Liver (tissue), 9 donors: ENCODE measurements around the gene CDH4. TPM values are rescaled to one million over a fixed set of nuclear protein-coding genes. Genes with fewer than 3 reads are reported as not detected.

Experiments
- DNase-seq: peaks from one replicate; pipeline ENCODE4 v3.0.0-alpha.2; 2017; ENCODE audit warnings: low spot score
- H3K27ac ChIP-seq, 2 donors: one replicate each; pipeline ENCODE4 v1.7.0; 2013; ENCODE audit warnings: inconsistent platforms in 2 of 2, low read length in 2 of 2, control low read depth in 1 of 2, low read depth in 1 of 2, mild to moderate bottlenecking in 1 of 2
- H3K27me3 ChIP-seq, 4 donors: one replicate each; pipeline versions ENCODE4 v1.6.1 to v1.7.0; 2013; ENCODE audit warnings: low read length in 3 of 4, inconsistent platforms in 1 of 4, mild to moderate bottlenecking in 1 of 4, moderate library complexity in 1 of 4; ENCODE audit not compliant: control insufficient read depth in 4 of 4, insufficient read depth in 4 of 4
- H3K36me3 ChIP-seq, 4 donors: one replicate each; pipeline versions ENCODE4 v1.6.1 to v1.7.0; 2013; ENCODE audit warnings: low read length in 3 of 4, mild to moderate bottlenecking in 3 of 4, low read depth in 1 of 4, moderate library complexity in 1 of 4; ENCODE audit not compliant: control insufficient read depth in 4 of 4, insufficient read depth in 3 of 4
- H3K4me1 ChIP-seq, 4 donors: one replicate each; pipeline versions ENCODE4 v1.6.1 to v1.7.0; 2013; ENCODE audit warnings: low read length in 3 of 4, mild to moderate bottlenecking in 3 of 4, moderate library complexity in 1 of 4; ENCODE audit not compliant: control insufficient read depth in 4 of 4, insufficient read depth in 4 of 4
- H3K4me3 ChIP-seq, 3 donors: one replicate each; pipeline versions ENCODE4 v1.6.1 to v1.7.0; 2013; ENCODE audit warnings: low read length in 3 of 3, control low read depth in 1 of 3, low read depth in 1 of 3, mild to moderate bottlenecking in 1 of 3
- H3K9ac ChIP-seq, 2 donors: one replicate each; pipeline ENCODE4 v1.7.0; 2013; ENCODE audit warnings: low read length in 2 of 2, mild to moderate bottlenecking in 2 of 2, moderate library complexity in 2 of 2, control low read depth in 1 of 2, low read depth in 1 of 2
- H3K9me3 ChIP-seq, 4 donors: one replicate each; pipeline versions ENCODE4 v1.6.1 to v1.7.0; 2013; ENCODE audit warnings: low read length in 3 of 4; ENCODE audit not compliant: control insufficient read depth in 4 of 4
- EGR1 ChIP-seq, 2 donors: IDR thresholded peaks; 2 replicates each; pipeline ENCODE4 v1.6.1; 2016 to 2018; ENCODE audit warnings: antibody characterized with exemption in 2 of 2, low read depth in 2 of 2
- FOXA1 ChIP-seq: IDR thresholded peaks from 2 replicates; pipeline ENCODE4 v1.6.1; 2016; ENCODE audit warnings: antibody characterized with exemption
- FOXA2 ChIP-seq: IDR thresholded peaks from 2 replicates; pipeline ENCODE4 v1.6.1; 2016; ENCODE audit warnings: antibody characterized with exemption
- GABPA ChIP-seq, 2 donors: IDR thresholded peaks in 1 of 2; conservative IDR thresholded peaks in 1 of 2; 2 replicates each; pipeline ENCODE4 v1.6.1; 2016; ENCODE audit warnings: antibody characterized with exemption in 2 of 2, mild to moderate bottlenecking in 1 of 2, moderate library complexity in 1 of 2
- HNF4A ChIP-seq, 2 donors: conservative IDR thresholded peaks; 2 replicates each; pipeline ENCODE4 v1.6.1; 2016; ENCODE audit warnings: antibody characterized with exemption in 2 of 2, mild to moderate bottlenecking in 2 of 2
- HNF4G ChIP-seq: IDR thresholded peaks from 2 replicates; pipeline ENCODE4 v1.6.1; 2016; ENCODE audit warnings: antibody characterized with exemption
- JUND ChIP-seq, 2 donors: IDR thresholded peaks; 2 replicates each; pipeline ENCODE4 v1.6.1; 2016; ENCODE audit warnings: antibody characterized with exemption in 2 of 2
- NR2F2 ChIP-seq: IDR thresholded peaks from 2 replicates; pipeline ENCODE4 v1.6.1; 2016; ENCODE audit warnings: antibody characterized with exemption
- RAD21 ChIP-seq, 2 donors: IDR thresholded peaks; 2 replicates each; pipeline ENCODE4 v1.6.1; 2016; ENCODE audit warnings: antibody characterized with exemption in 2 of 2, mild to moderate bottlenecking in 2 of 2
- SP1 ChIP-seq: IDR thresholded peaks from 2 replicates; pipeline ENCODE4 v1.6.1; 2018; ENCODE audit warnings: antibody characterized with exemption, mild to moderate bottlenecking
- TAF1 ChIP-seq: conservative IDR thresholded peaks from 2 replicates; pipeline ENCODE4 v1.6.1; 2016; ENCODE audit warnings: antibody characterized with exemption, mild to moderate bottlenecking
- YY1 ChIP-seq: IDR thresholded peaks from 2 replicates; pipeline ENCODE4 v1.6.1; 2016; ENCODE audit warnings: antibody characterized with exemption, mild to moderate bottlenecking
- WGBS: extraction: QIAGEN DNeasy Blood & Tissue Kit; methylation state at CpG from one replicate; pipeline ENCODE4 v1.1.7; 2013; 5-methylcytosine and 5-hydroxymethylcytosine counted together
- polyA plus RNA-seq, 2 donors: library from polyadenylated mRNA; stranded (reverse) in 1 of 2; unstranded in 1 of 2; fragments of 200-250 nt in 1 of 2; fragments of >200 nt in 1 of 2; fragmentation: Nextera tagmentation in 1 of 2; extraction: Ambion mirVana in 1 of 2; gene quantifications; one replicate each; pipeline versions ENCODE4 v1.2.1 to v1.2.3, GENCODE V29; 2013 to 2015
- total RNA-seq, 2 donors: library from RNA; depleted of rRNA; stranded (reverse); fragments of >200 nt; gene quantifications; one replicate each; pipeline ENCODE4 v1.2.3, GENCODE V29; 2014
- TF ChIP-seq, protein P1 (sequence below): IDR thresholded peaks from 2 replicates; pipeline ENCODE4 v1.6.1; 2016; ENCODE audit warnings: antibody characterized with exemption, mild to moderate bottlenecking
- TF ChIP-seq, protein P2 (sequence below): fragments of 150-350 bp; IDR thresholded peaks from 2 replicates; pipeline ENCODE4 v1.5.1; 2017; ENCODE audit warnings: improper control_type of control experiment, low read depth, low read length; ENCODE audit not compliant: missing input control
- TF ChIP-seq, protein P3 (sequence below): IDR thresholded peaks from 2 replicates; pipeline ENCODE4 v1.6.1; 2016; ENCODE audit warnings: antibody characterized with exemption
- TF ChIP-seq, protein P4 (sequence below): IDR thresholded peaks from 2 replicates; pipeline ENCODE4 v1.6.1; 2016; ENCODE audit warnings: antibody characterized with exemption
- donor health status: healthy.
- donor health status: healthy.
- donor health status: healthy.
- donor health status: healthy.
- donor health status: healthy.

CDH4 gene
- total and polyA plus RNA-seq, 4 donors: 0.03 to 0.25 (median 0.19) TPM; not detected in 1

GRCh38 chr20:61663521-61664425 lies 411.7 kb downstream of the CDH4 start:
- Histone ChIP-seq H3K9me3 (no peaks in the 10 kb centered on the region), H3K4me3 (no peak overlapping the region), H3K9ac (no peak overlapping the region), H3K4me1 (no peaks in the 10 kb centered on the region), H3K27me3 (peaks cover 0 to 2% (median 0%) of the 10 kb centered on the region in 4 donors), H3K36me3 (no peaks in the 10 kb centered on the region), H3K27ac (no peak overlapping the region)
- TF ChIP-seq GABPA (IDR thresholded peaks at IDR 0.05 in 1 of 2, conservative IDR thresholded peaks at IDR 0.05 in 1 of 2): no peak
- no peak for TF ChIP-seq JUND (IDR thresholded peaks at IDR 0.05)
- no peak for TF ChIP-seq YY1
- no peak for TF ChIP-seq HNF4G
- TF ChIP-seq, protein P1, sequence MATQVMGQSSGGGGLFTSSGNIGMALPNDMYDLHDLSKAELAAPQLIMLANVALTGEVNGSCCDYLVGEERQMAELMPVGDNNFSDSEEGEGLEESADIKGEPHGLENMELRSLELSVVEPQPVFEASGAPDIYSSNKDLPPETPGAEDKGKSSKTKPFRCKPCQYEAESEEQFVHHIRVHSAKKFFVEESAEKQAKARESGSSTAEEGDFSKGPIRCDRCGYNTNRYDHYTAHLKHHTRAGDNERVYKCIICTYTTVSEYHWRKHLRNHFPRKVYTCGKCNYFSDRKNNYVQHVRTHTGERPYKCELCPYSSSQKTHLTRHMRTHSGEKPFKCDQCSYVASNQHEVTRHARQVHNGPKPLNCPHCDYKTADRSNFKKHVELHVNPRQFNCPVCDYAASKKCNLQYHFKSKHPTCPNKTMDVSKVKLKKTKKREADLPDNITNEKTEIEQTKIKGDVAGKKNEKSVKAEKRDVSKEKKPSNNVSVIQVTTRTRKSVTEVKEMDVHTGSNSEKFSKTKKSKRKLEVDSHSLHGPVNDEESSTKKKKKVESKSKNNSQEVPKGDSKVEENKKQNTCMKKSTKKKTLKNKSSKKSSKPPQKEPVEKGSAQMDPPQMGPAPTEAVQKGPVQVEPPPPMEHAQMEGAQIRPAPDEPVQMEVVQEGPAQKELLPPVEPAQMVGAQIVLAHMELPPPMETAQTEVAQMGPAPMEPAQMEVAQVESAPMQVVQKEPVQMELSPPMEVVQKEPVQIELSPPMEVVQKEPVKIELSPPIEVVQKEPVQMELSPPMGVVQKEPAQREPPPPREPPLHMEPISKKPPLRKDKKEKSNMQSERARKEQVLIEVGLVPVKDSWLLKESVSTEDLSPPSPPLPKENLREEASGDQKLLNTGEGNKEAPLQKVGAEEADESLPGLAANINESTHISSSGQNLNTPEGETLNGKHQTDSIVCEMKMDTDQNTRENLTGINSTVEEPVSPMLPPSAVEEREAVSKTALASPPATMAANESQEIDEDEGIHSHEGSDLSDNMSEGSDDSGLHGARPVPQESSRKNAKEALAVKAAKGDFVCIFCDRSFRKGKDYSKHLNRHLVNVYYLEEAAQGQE: no peak
- TF ChIP-seq TAF1: no peak
- TF ChIP-seq FOXA2: no peak
- no peak for TF ChIP-seq EGR1 (IDR thresholded peaks at IDR 0.05; ENCODE audit: low read depth in 2 of 2)
- TF ChIP-seq, protein P2, sequence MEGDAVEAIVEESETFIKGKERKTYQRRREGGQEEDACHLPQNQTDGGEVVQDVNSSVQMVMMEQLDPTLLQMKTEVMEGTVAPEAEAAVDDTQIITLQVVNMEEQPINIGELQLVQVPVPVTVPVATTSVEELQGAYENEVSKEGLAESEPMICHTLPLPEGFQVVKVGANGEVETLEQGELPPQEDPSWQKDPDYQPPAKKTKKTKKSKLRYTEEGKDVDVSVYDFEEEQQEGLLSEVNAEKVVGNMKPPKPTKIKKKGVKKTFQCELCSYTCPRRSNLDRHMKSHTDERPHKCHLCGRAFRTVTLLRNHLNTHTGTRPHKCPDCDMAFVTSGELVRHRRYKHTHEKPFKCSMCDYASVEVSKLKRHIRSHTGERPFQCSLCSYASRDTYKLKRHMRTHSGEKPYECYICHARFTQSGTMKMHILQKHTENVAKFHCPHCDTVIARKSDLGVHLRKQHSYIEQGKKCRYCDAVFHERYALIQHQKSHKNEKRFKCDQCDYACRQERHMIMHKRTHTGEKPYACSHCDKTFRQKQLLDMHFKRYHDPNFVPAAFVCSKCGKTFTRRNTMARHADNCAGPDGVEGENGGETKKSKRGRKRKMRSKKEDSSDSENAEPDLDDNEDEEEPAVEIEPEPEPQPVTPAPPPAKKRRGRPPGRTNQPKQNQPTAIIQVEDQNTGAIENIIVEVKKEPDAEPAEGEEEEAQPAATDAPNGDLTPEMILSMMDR: no peak
- TF ChIP-seq, protein P3, sequence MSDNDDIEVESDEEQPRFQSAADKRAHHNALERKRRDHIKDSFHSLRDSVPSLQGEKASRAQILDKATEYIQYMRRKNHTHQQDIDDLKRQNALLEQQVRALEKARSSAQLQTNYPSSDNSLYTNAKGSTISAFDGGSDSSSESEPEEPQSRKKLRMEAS: no peak
- TF ChIP-seq HNF4A (conservative IDR thresholded peaks at IDR 0.05): no peak
- TF ChIP-seq, protein P4, sequence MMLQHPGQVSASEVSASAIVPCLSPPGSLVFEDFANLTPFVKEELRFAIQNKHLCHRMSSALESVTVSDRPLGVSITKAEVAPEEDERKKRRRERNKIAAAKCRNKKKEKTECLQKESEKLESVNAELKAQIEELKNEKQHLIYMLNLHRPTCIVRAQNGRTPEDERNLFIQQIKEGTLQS: no peak
- no peak for TF ChIP-seq SP1
- no peak for DNase-seq
- 87% methylated on average over 30 of the region's 30 CpGs for WGBS

GRCh38 chr20:61664556-61665320 lies 412.7 kb downstream of the CDH4 start:
- Histone ChIP-seq H3K9ac (no peak overlapping the region), H3K9me3 (no peaks in the 10 kb centered on the region), H3K36me3 (no peaks in the 10 kb centered on the region), H3K4me3 (no peak overlapping the region), H3K27me3 (peaks cover 0 to 2% (median 0%) of the 10 kb centered on the region in 4 donors), H3K27ac (no peak overlapping the region), H3K4me1 (no peaks in the 10 kb centered on the region)
- 73% methylated on average over 20 of the region's 20 CpGs for WGBS
- DNase-seq: no peak
- TF ChIP-seq NR2F2: no peak
- TF ChIP-seq, protein P4: no peak
- no peak for TF ChIP-seq RAD21 (IDR thresholded peaks at IDR 0.05)
- TF ChIP-seq SP1: no peak
- TF ChIP-seq TAF1: no peak
- no peak for TF ChIP-seq HNF4G
- TF ChIP-seq, protein P1: no peak
- TF ChIP-seq FOXA1: no peak
- no peak for TF ChIP-seq EGR1 (IDR thresholded peaks at IDR 0.05; ENCODE audit: low read depth in 2 of 2)
- TF ChIP-seq, protein P2: no peak
